HG03064 (cell line): ENCODE data around the gene SBF2.

ENCODE experiments used
- ATAC-seq: cut with Tn5 transposase; IDR thresholded peaks from one replicate; pipeline ENCODE4 v1.9.1; 2021; ENCODE audit warnings: low read depth; ENCODE audit not compliant: unreplicated experiment

Gene SBF2

DNA sequence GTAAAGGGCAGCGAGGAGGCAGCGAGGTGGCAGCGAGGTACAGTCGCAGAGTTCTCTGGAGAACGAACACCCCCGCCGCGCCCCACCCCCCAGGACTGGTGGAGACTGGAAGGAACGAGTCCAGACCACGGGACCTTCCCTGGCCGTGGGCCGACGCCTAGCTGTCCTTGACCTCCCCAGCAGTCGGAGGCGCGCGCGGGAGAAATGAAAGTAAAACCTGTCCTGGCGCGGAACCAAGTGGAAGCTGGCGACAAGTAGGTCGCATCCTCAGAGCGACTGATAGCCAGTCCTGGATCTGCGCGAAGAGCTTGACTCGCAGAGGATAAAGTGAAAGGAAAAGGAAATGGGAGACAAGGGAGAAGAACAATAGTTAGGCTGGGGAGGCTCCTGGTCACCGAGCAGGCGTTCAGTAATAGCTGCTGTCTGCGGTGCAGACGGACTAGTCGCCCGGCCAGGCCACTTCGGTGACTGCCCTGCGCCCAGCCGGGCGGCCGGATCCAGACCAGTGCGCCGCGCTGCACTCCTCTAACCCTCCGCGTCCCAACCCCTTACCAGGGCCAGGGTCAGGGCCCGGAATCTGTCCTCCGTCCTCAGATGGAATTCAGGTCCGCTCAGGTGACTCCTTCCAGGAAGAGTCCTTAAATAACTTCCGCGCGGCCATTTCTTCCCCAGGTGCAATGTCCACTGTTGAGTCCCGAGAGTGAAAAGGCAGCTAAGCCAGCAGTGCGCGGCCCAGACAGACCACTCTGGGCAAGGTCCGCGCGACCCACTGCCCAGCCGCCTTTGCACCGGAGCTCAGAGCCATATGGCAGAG is 8.9 kb upstream of the SBF2 start:
- no peak for ATAC-seq

DNA sequence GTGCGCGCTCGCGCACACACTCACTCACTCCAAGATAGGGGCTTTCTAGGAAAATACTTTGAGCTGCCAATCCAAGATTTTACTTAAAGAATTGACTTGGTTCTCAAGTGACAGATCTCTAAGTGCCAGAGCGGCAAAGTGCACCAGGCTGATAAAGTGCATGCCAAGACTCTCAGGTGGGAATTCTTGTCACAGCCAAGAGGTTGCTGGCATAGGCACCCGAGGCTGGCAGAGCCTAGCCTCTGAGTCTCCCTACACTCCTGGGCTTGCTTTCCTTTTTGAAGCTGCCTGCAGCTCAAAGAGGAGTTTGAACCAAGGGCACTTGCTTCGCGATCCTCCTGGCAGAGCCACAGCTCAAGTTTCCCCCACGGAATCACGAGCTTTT is 8.3 kb upstream of the SBF2 start:
- ATAC-seq: no peak

DNA sequence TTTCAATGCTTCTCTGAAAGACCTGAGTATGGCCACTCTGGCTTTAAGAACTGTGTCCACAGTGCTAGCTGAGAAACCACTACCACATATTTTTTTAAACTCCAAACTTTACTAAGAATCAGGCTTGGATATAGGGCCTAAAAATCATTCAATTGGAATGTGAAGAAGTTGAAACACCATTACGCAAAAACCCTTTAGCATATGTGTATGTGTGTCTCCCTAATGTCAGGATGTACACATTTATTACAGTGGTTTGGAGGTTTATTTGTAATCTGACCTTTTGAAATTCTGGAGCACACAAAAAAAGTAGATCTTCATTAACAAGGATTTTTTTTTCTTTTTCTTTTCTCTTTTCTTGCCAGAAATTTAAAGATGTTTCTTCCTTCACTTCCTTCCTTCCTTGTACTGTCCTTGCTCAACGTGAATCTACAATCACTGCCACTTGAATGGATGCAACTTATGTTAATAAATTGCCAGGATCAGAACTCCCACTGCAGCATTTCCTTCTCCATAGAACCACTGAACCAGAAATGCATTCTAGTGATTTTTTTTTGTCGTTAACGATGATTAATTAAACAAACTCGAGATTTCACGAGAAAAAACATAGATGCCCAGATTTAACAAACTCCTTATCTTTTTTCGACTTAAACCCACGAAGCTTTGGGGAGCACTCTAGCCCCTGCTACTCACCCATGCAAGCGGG is 7.8 kb upstream of the SBF2 start:
- ATAC-seq: no peak

- ATAC-seq: peak; percentile 90
Observed at GRCh38 chr11:10298342-10298741, 4.3 kb upstream of the SBF2 start.

- no peak for ATAC-seq
Observed at GRCh38 chr11:10295064-10295901, 1.3 kb upstream of the SBF2 start.

- no peak for ATAC-seq
Observed at GRCh38 chr11:10294290-10294953, 403 bp upstream of the SBF2 start.

- no peak for ATAC-seq
Observed at GRCh38 chr11:10291801-10292638, 2.0 kb downstream of the SBF2 start.

GRCh38 chr11:10289765-10290380 is 4.1 kb downstream of the SBF2 start:
- no peak for ATAC-seq

GRCh38 chr11:10288881-10289764 is 4.9 kb downstream of the SBF2 start:
- no peak for ATAC-seq

- ATAC-seq: no peak
Observed at GRCh38 chr11:10287766-10288715, 6.0 kb downstream of the SBF2 start.

GRCh38 chr11:10287140-10287539 is 6.9 kb downstream of the SBF2 start:
- ATAC-seq: no peak

DNA sequence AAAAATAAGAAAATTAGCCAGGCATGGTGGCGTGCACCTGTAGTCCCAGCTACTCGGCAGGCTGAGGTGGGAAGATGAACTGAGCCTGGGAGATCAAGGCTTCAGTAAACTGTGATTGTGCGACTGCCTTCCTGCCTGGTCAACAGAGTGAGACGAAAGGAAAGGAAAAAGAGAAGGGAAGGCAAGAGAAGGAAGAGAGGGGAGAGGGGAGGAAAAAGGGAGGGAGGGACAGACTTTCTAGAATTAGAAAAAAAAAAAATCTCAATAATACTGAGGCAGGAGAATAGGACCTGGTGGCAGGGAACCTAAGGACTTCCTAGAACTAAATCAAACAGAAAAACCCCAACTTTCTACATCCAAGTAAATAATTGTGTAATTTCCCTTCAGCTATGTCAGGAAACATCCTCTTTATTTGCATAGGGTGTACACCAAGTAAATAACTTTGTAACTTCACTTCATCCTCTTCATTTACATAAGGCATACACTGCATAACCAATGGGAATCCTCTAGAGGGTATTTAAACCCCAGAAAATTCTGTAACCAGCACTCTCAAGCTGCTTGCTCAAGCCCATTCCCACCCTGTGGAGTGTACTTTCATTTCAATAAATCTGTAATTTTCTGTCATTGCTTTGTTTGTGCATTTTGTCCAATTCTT is 8.7 kb downstream of the SBF2 start:
- ATAC-seq: no peak

- no peak for ATAC-seq
Observed at GRCh38 chr11:10283991-10284390, 10.0 kb downstream of the SBF2 start.

GRCh38 chr11:10282117-10282516 is 11.9 kb downstream of the SBF2 start:
- ATAC-seq: no peak

DNA sequence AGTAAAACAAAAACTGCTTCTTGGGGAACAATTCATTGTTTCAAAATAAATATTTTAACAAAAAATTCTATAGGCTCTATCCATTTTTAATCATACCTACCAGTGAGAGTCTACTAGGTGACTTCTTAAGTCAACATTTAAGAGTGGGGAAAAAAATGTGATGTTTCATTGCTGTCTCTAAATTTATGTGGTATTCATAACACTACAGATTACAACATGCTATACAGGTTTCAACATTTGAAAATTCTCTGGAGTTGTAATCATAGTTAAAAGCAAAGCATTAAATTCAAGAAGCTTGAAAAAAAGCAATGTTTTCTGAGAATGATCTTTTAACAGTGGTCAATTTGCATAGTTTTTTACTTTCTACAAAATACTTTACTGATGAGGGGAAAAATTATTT is 18.3 kb downstream of the SBF2 start:
- no peak for ATAC-seq

GRCh38 chr11:10274726-10275125 is 19.3 kb downstream of the SBF2 start:
- no peak for ATAC-seq

DNA sequence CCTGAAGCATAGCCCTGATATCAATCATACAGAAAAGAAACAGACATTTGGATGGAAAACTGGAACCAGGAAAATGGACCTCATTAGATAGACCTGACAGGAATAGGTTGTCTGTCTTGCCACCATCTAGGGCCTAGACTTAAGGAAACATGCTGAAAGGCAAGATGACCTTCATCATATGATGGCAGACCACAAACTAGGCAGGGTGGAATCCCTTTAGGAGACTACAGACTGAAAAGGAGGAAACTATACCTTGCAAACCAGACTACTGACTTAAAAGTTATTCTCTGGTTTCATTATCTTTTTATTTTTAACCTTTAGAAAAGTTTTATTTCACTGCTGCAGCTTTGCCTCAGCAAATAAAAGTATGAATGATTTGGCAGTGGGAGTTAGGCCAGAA is 20.3 kb downstream of the SBF2 start:
- no peak for ATAC-seq
